Stimulated activated memory B cell treated with anti-CD40 and anti-IgM and Interleukin-4, amounts not matched to agents 10 μg/mL and 1 μg/mL and 100 μg/mL, for 72 hours (primary cell): Measurements from ENCODE around the gene SALL4.
"Not testable (repeated sequence)": the region's sequence is repeated elsewhere in the genome, so short reads cannot be mapped to it uniquely, and the experiment has no call there.

Experiments
- ATAC-seq: fragments of 150-1000 bp; cut with Tn5 transposase; 2 replicates; pipeline ENCODE4 v1.10.0; 2021
- H3K27ac Mint-ChIP-seq: one replicate; pipeline ENCODE4 v1.8.0; 2022; ENCODE audit warnings: mild to moderate bottlenecking, mixed read lengths
- H3K27me3 Mint-ChIP-seq: one replicate; pipeline ENCODE4 v1.8.0; 2022; ENCODE audit warnings: mixed read lengths
- H3K36me3 Mint-ChIP-seq: one replicate; pipeline ENCODE4 v1.8.0; 2022; ENCODE audit warnings: mixed read lengths
- H3K4me1 Mint-ChIP-seq: one replicate; pipeline ENCODE4 v1.8.0; 2022; ENCODE audit warnings: mixed read lengths
- H3K4me3 Mint-ChIP-seq: one replicate; pipeline ENCODE4 v1.8.0; 2022; ENCODE audit warnings: mild to moderate bottlenecking, moderate library complexity, mixed read lengths
- H3K9me3 Mint-ChIP-seq: one replicate; pipeline ENCODE4 v1.8.0; 2022; ENCODE audit warnings: mixed read lengths

Gene SALL4

DNA sequence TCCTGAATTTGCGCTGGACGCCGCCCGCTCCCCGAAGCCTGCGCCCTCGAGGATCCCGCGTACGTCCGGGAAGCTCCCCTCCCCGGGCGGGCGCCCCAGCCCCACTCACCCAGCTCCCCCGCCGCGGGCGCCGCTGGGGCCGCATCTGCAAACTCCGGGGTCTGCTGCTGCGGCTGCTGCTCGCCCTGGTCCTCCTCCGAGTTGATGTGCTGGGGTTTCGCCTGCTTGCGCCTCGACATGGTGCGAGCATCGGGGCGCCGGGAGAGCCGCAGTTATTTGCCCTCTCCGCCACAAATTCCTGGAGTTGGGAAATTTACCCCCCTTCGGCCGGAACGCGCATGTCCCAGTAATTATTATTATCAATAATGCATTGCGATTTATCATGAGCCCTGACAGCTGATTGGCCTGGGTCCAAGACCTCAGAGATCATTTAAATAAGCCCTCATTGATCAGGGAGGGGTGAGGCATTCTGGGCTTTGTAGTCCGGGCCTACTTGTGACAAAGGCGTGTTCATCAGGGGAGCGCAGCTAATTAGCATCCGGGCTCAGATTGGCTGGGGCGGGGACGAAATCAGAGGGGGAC is at the start of gene SALL4:
Gene SALL4 (minus strand): TSS at position 352 of the 582 bp plus-strand sequence. CDS start 113 bp downstream, at position 239.
- H3K36me3 Mint-ChIP-seq = no peaks in the 10 kb centered on the region
- H3K27ac Mint-ChIP-seq = no peak within 1 kb of the TSS
- no peaks in the 10 kb centered on the region for H3K9me3 Mint-ChIP-seq
- ATAC-seq = no peak
- peaks cover 75% of the 10 kb centered on the region for H3K27me3 Mint-ChIP-seq
- peaks cover 6% of the 10 kb centered on the region for H3K4me1 Mint-ChIP-seq
- H3K4me3 Mint-ChIP-seq = no peak within 1 kb of the TSS

DNA sequence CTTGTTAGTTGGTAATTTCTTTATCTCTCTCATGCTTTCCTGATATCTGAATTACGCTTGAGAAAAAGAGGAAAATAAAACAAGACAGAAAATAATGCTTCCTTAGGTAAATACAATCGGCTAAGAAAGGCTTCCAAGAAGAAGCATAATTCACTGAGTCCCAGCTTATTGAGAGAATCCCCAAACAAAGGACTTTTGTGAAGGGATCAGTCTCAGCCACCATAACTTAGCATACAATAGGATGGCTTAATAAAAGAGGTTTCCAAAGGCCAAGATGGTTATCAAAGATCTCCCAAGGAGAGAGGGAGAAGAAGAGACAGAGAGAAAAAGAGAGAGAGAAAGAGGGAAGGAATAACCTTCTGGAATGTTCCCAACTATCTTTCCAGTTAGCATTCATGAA is 46.0 kb upstream of the SALL4 start:
- H3K4me3 Mint-ChIP-seq = no peak overlapping the region
- H3K4me1 Mint-ChIP-seq = no peaks in the 10 kb centered on the region
- no peaks in the 10 kb centered on the region for H3K36me3 Mint-ChIP-seq
- no peak overlapping the region for H3K27ac Mint-ChIP-seq
- H3K27me3 Mint-ChIP-seq = peaks cover 9% of the 10 kb centered on the region
- no peaks in the 10 kb centered on the region for H3K9me3 Mint-ChIP-seq
- ATAC-seq = no peak

DNA sequence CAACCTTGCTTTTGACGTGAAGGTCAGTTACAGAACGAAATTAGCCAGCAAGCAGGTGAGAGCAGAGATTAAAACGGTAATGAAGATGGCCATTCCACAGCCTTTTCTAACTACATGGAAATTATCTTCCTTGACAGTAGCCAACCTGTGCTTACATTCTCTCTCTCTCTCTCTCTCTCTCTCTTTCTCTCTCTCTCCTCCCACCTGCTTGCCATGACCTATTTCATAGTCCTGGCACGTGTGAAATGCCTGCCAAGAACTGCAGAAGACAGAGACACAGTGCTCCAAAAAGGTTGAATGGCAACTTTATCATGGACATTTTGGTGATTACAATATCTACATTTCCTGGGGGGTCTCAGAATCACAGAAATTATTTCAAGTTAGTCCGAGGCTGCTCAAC is 38.5 kb upstream of the SALL4 start:
- no peaks in the 10 kb centered on the region for H3K27me3 Mint-ChIP-seq
- no peak for ATAC-seq
- H3K36me3 Mint-ChIP-seq = no peaks in the 10 kb centered on the region
- no peak overlapping the region for H3K27ac Mint-ChIP-seq
- H3K9me3 Mint-ChIP-seq = no peaks in the 10 kb centered on the region
- H3K4me1 Mint-ChIP-seq = no peaks in the 10 kb centered on the region
- H3K4me3 Mint-ChIP-seq = no peak overlapping the region

GRCh38 chr20:51837876-51838420 is 35.6 kb upstream of the SALL4 start:
- no peak for ATAC-seq
- no peaks in the 10 kb centered on the region for H3K36me3 Mint-ChIP-seq
- H3K27me3 Mint-ChIP-seq = no peaks in the 10 kb centered on the region
- no peak overlapping the region for H3K27ac Mint-ChIP-seq
- H3K9me3 Mint-ChIP-seq = no peaks in the 10 kb centered on the region
- no peak overlapping the region for H3K4me3 Mint-ChIP-seq
- no peaks in the 10 kb centered on the region for H3K4me1 Mint-ChIP-seq

- H3K4me1 Mint-ChIP-seq = no peaks in the 10 kb centered on the region
- H3K36me3 Mint-ChIP-seq = no peaks in the 10 kb centered on the region
- H3K27ac Mint-ChIP-seq = no peak overlapping the region
- H3K4me3 Mint-ChIP-seq = no peak overlapping the region
- H3K27me3 Mint-ChIP-seq = no peaks in the 10 kb centered on the region
- no peak for ATAC-seq
- H3K9me3 Mint-ChIP-seq = no peaks in the 10 kb centered on the region
These were observed 35.1 kb upstream of the SALL4 start for GRCh38 chr20:51837436-51837835.

- no peak for ATAC-seq
- no peak overlapping the region for H3K27ac Mint-ChIP-seq
- no peaks in the 10 kb centered on the region for H3K9me3 Mint-ChIP-seq
- H3K4me3 Mint-ChIP-seq = no peak overlapping the region
- no peaks in the 10 kb centered on the region for H3K27me3 Mint-ChIP-seq
- no peaks in the 10 kb centered on the region for H3K36me3 Mint-ChIP-seq
- peaks cover 8% of the 10 kb centered on the region for H3K4me1 Mint-ChIP-seq
These were observed 31.0 kb upstream of the SALL4 start for GRCh38 chr20:51833326-51833725.

- Mint-ChIP-seq H3K27ac (no peak overlapping the region), H3K4me1 (peaks cover 11% of the 10 kb centered on the region), H3K4me3 (no peak overlapping the region)
These were observed 30.0 kb upstream of the SALL4 start for GRCh38 chr20:51832276-51832675.

GRCh38 chr20:51831866-51832265 is 29.5 kb upstream of the SALL4 start:
- Mint-ChIP-seq H3K4me3 (no peak overlapping the region), H3K36me3 (no peaks in the 10 kb centered on the region), H3K27me3 (no peaks in the 10 kb centered on the region), H3K9me3 (no peaks in the 10 kb centered on the region), H3K27ac (no peak overlapping the region), H3K4me1 (peaks cover 11% of the 10 kb centered on the region)
- no peak for ATAC-seq

More at GRCh38 chr20:51832276-51832675, 30.0 kb upstream of the SALL4 start:
- Mint-ChIP-seq H3K27me3 (no peaks in the 10 kb centered on the region), H3K9me3 (no peaks in the 10 kb centered on the region), H3K36me3 (no peaks in the 10 kb centered on the region)
- no peak for ATAC-seq

- ATAC-seq = no peak
- Mint-ChIP-seq H3K9me3 (no peaks in the 10 kb centered on the region), H3K27me3 (no peaks in the 10 kb centered on the region), H3K4me3 (no peak overlapping the region), H3K4me1 (peaks cover 11% of the 10 kb centered on the region), H3K36me3 (no peaks in the 10 kb centered on the region), H3K27ac (no peak overlapping the region)
These were observed 28.2 kb upstream of the SALL4 start for GRCh38 chr20:51830538-51830937.

DNA sequence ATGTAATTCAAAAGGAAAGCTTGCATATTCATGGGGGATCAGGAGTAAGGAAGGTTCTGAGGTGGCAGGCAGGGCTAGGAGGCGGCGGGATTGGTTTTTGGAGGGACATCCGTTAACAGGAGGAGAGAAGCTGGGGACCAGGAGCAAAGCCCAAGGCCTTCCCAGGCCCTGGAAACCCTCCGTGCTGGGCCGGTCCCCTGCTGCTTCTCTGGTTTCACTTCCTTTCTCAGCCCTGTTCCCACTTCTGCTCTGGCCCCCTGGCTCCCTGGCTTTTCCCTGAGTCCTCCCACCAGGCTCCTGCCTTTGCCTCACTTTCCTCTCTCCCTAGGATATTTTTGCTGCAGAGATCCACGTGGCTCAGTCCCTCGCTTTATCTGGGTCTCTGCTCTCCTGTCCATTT is 26.4 kb upstream of the SALL4 start:
- Mint-ChIP-seq H3K36me3 (no peaks in the 10 kb centered on the region), H3K9me3 (no peaks in the 10 kb centered on the region), H3K4me1 (peaks cover 11% of the 10 kb centered on the region), H3K4me3 (no peak overlapping the region), H3K27ac (no peak overlapping the region), H3K27me3 (no peaks in the 10 kb centered on the region)
- no peak for ATAC-seq

DNA sequence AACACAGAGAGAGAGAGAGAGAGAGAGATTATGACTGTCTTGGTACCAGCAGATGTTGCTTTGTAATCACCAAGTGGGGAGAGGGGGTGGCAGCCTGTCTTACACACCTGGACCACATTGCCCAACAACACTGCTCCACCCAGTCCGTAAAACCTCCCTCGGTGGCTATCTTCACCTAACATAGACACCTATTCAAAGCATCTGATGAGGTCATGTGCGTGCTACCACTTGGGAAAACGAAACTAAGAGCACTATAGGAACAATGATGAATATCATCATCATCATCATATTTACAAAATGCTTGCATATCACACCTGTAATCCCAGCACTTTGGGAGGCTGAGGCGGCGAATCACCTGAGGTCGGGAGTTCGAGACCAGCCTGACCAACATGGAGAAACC is 24.1 kb upstream of the SALL4 start:
- Mint-ChIP-seq H3K27me3 (peaks cover 5% of the 10 kb centered on the region), H3K36me3 (no peaks in the 10 kb centered on the region), H3K4me1 (peaks cover 11% of the 10 kb centered on the region), H3K27ac (no peak overlapping the region), H3K9me3 (no peaks in the 10 kb centered on the region), H3K4me3 (no peak overlapping the region)
- no peak for ATAC-seq

- H3K27ac Mint-ChIP-seq = no peak overlapping the region
These were observed 16.2 kb upstream of the SALL4 start for GRCh38 chr20:51818479-51819008.

DNA sequence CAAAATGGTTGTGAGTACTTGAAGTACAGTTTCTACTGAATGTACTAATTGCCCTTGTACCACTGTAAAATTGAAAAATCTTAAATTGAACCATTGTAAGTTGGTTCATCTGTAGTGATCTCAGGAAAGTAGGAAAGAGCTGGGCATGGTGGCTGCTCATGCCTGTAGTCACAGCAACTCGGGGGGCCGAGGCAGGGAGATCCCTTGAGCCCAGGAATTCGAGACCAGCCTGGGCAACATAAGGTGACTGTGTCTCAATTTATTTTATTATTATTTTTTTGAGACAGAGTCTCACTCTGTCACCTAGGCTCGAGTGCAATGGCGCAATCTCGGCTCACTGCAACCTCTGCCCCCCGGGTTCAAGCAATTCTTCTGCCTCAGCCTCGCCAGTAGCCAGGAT is 14.5 kb upstream of the SALL4 start:
- not testable (repeated sequence) for H3K4me3 Mint-ChIP-seq, H3K27ac Mint-ChIP-seq, H3K36me3 Mint-ChIP-seq, H3K9me3 Mint-ChIP-seq, ATAC-seq, H3K4me1 Mint-ChIP-seq
- peaks cover 24% of the 10 kb centered on the region for H3K27me3 Mint-ChIP-seq

More at GRCh38 chr20:51818479-51819008, 16.2 kb upstream of the SALL4 start:
- ATAC-seq = no peak
- Mint-ChIP-seq H3K4me3 (no peak overlapping the region), H3K9me3 (no peaks in the 10 kb centered on the region), H3K27me3 (peaks cover 24% of the 10 kb centered on the region), H3K4me1 (no peaks in the 10 kb centered on the region), H3K36me3 (no peaks in the 10 kb centered on the region)

GRCh38 chr20:51815383-51816076 is 13.2 kb upstream of the SALL4 start:
- no peaks in the 10 kb centered on the region for H3K36me3 Mint-ChIP-seq
- H3K27ac Mint-ChIP-seq = no peak overlapping the region
- ATAC-seq = no peak
- no peak overlapping the region for H3K4me3 Mint-ChIP-seq
- peaks cover 12% of the 10 kb centered on the region for H3K27me3 Mint-ChIP-seq
- no peaks in the 10 kb centered on the region for H3K9me3 Mint-ChIP-seq
- no peaks in the 10 kb centered on the region for H3K4me1 Mint-ChIP-seq

- Mint-ChIP-seq H3K4me3 (no peak overlapping the region), H3K36me3 (no peaks in the 10 kb centered on the region), H3K27ac (no peak overlapping the region), H3K4me1 (no peaks in the 10 kb centered on the region), H3K9me3 (no peaks in the 10 kb centered on the region), H3K27me3 (no peaks in the 10 kb centered on the region)
- no peak for ATAC-seq
These were observed 10.5 kb upstream of the SALL4 start for GRCh38 chr20:51812861-51813260.
